Stomach (tissue), 9 donors: Measurements from ENCODE around the gene SIRT3. TPM values are rescaled to one million over a fixed set of nuclear protein-coding genes. Genes with fewer than 3 reads are reported as not detected.

Experiments
- DNase-seq, 2 donors: peaks; one replicate each; pipeline versions ENCODE4 v3.0.0 to v3.0.0-alpha.2; 2013 to 2019
- H3K27ac ChIP-seq, 5 donors: fragments of 200-600 bp in 4 of 5; sonication (generic) in 4 of 5; one replicate each; pipeline ENCODE4 v1.5.1; 2013 to 2019; ENCODE audit warnings: mild to moderate bottlenecking in 1 of 5, moderate library complexity in 1 of 5
- H3K27me3 ChIP-seq, 3 donors: fragments of 200-600 bp; sonication (generic); one replicate each; pipeline ENCODE4 v1.5.1; 2017 to 2019; ENCODE audit warnings: mixed run types in 1 of 3
- H3K36me3 ChIP-seq, 4 donors: fragments of 200-600 bp; sonication (generic); 1 replicate in 3 of 4; 2 replicates in 1 of 4; pipeline ENCODE4 v1.5.1; 2016 to 2019
- H3K4me1 ChIP-seq, 4 donors: fragments of 200-600 bp; sonication (generic); one replicate each; pipeline ENCODE4 v1.5.1; 2016 to 2019
- H3K4me3 ChIP-seq, 4 donors: fragments of 200-600 bp; sonication (generic) in 3 of 4; one replicate each; pipeline ENCODE4 v1.5.1; 2016 to 2019; ENCODE audit warnings: mild to moderate bottlenecking in 1 of 4
- H3K9me3 ChIP-seq, 4 donors: fragments of 200-600 bp; sonication (generic); one replicate each; pipeline ENCODE4 v1.5.1; 2016 to 2019
- EP300 ChIP-seq: sonication (generic); formaldehyde crosslinking; IDR thresholded peaks from one replicate; pipeline ENCODE4 v1.6.1; 2017; ENCODE audit warnings: antibody characterized with exemption
- POLR2A ChIP-seq, 4 donors: fragments of 450-650 bp; IDR thresholded peaks; one replicate each; pipeline ENCODE4 v1.6.1; 2016; ENCODE audit warnings: antibody characterized with exemption in 4 of 4, control low read depth in 2 of 4, mild to moderate bottlenecking in 1 of 4, moderate library complexity in 1 of 4
- POLR2AphosphoS5 ChIP-seq, 3 donors: sonication (generic); formaldehyde crosslinking; IDR thresholded peaks; one replicate each; pipeline ENCODE4 v1.6.1; 2016; ENCODE audit warnings: antibody characterized with exemption in 3 of 3
- WGBS, 5 donors: extraction: QIAGEN DNeasy Blood & Tissue Kit in 3 of 5; methylation state at CpG; one replicate each; pipeline versions ENCODE4 v1.1.5 to v1.1.7; 2013 to 2018; 5-methylcytosine and 5-hydroxymethylcytosine counted together
- intact Hi-C: fragments of 100-400 bp; cut with DNase I; formaldehyde crosslinking; loops from one replicate; pipeline ENCODE4 v1.15.1; 2023; ENCODE audit warnings: low total_unique reads
- polyA plus RNA-seq, 3 donors: library from polyadenylated mRNA; stranded (reverse); fragments of 200-250 nt; gene quantifications; one replicate each; pipeline ENCODE4 v1.2.3, GENCODE V29; 2013
- total RNA-seq, 5 donors: library from RNA; depleted of rRNA; stranded (reverse); fragments of >200 nt; gene quantifications; one replicate each; pipeline versions ENCODE4 v1.1.0 to v1.2.3, GENCODE V29; 2014 to 2016
- TF ChIP-seq, protein P1 (sequence below), 7 experiments: fragments of 450-650 bp in 4 of 7; fragments of 200-600 bp in 3 of 7; sonication (generic) in 3 of 7; IDR thresholded peaks; one replicate each; pipeline ENCODE4 v1.5.1; 2016 to 2019; ENCODE audit warnings: antibody characterized with exemption in 7 of 7, control low read depth in 2 of 7, mild to moderate bottlenecking in 1 of 7
- donor health status: healthy with polysubstance abuse.
- donor health status: Bipolar disorder and iron deficiency.
- donor health status: healthy.

SIRT3 gene
- total and polyA plus RNA-seq, 8 donors: 5.4 to 63.7 (median 12.3) TPM

DNA sequence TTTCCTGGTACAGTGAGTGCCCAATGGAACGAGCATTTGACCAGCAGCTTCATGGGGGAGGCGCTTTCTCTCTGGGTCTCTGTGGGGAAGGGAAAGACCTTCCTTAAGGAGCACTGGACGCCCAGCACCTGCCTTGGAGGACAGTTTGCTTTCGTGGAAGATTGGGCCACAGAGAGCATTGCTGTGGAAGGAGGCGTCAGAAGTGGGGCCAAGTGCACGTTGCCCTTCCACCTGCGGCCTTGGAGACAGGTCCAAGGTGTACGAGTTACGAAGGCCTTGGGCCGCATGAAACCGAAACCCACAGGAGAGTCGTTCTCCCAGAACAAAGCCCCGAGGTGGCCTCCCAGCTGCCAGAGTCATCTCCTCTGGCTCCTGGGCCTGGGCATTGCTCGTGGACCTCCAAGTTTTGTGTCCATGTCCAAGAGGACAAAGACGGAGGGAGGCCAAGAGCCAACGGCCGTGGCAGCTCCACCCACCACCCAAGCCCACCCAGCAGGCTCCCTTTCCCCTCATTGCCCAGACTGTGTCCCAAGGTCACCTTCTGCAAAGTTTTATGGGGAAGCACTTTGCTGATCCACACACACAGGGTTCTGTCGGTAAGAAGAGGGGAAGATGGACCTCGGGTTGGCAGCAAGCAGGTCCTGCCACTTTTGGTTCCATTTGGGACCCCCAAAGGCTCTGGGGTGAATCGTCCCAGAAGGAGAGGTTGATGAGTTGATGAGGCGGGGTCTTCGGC, 36.2 kb upstream of the SIRT3 start:
- H3K27me3 ChIP-seq: peaks cover 0 to 40% (median 0%) of the 10 kb centered on the region in 3 donors
- no peak overlapping the region for H3K27ac ChIP-seq
- no peaks in the 10 kb centered on the region for H3K36me3 ChIP-seq
- TF ChIP-seq EP300 (no peak), POLR2A (IDR thresholded peaks at IDR 0.05) (no peak), POLR2AphosphoS5 (IDR thresholded peaks at IDR 0.05) (no peak)
- TF ChIP-seq, protein P1, sequence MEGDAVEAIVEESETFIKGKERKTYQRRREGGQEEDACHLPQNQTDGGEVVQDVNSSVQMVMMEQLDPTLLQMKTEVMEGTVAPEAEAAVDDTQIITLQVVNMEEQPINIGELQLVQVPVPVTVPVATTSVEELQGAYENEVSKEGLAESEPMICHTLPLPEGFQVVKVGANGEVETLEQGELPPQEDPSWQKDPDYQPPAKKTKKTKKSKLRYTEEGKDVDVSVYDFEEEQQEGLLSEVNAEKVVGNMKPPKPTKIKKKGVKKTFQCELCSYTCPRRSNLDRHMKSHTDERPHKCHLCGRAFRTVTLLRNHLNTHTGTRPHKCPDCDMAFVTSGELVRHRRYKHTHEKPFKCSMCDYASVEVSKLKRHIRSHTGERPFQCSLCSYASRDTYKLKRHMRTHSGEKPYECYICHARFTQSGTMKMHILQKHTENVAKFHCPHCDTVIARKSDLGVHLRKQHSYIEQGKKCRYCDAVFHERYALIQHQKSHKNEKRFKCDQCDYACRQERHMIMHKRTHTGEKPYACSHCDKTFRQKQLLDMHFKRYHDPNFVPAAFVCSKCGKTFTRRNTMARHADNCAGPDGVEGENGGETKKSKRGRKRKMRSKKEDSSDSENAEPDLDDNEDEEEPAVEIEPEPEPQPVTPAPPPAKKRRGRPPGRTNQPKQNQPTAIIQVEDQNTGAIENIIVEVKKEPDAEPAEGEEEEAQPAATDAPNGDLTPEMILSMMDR (IDR thresholded peaks at IDR 0.05): no peak
- H3K9me3 ChIP-seq: no peaks in the 10 kb centered on the region
- H3K4me3 ChIP-seq: no peak overlapping the region
- intact Hi-C loops: no loop called here
- no peak for DNase-seq
- H3K4me1 ChIP-seq: peaks cover 0 to 23% (median 10%) of the 10 kb centered on the region in 4 donors
- WGBS, 5 donors: 87 to 91% (median 89%) methylated on average over 22 of the region's 22 CpGs

DNA sequence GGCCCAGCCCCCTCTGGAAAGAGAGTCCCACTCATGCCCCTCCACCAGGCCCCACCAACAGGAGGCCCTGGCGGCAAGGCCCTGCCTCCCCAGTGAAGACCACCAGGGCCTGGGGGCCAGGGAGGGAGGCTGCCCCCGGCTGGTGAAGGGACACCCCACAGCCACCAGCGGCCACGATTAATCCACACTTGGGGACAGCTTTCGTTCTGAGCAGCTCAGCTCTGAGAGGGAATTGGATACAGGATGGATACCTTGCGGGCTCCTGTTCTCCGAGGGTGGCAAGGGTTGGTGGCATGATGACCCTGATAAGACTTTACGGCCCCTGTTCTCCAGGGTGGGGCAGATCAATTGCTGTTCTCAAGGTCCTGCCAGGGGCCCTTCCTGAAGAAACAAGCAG, 35.2 kb upstream of the SIRT3 start:
- no peak overlapping the region for H3K4me3 ChIP-seq
- TF ChIP-seq, protein P1 (IDR thresholded peaks at IDR 0.05): no peak
- TF ChIP-seq POLR2AphosphoS5 (IDR thresholded peaks at IDR 0.05) (no peak), EP300 (no peak), POLR2A (IDR thresholded peaks at IDR 0.05) (no peak)
- 35 to 69% (median 64%) methylated on average over 4 to 8 of the region's 8 CpGs for WGBS, 5 donors
- intact Hi-C loops: no loop called here
- H3K27ac ChIP-seq: peak overlapping the region in 2 of 5 donors; percentile 89
- H3K4me1 ChIP-seq: peaks cover 0 to 23% (median 10%) of the 10 kb centered on the region in 4 donors
- no peaks in the 10 kb centered on the region for H3K36me3 ChIP-seq
- peaks cover 0 to 39% (median 0%) of the 10 kb centered on the region in 3 donors for H3K27me3 ChIP-seq
- no peaks in the 10 kb centered on the region for H3K9me3 ChIP-seq
- DNase-seq: no peak

DNA sequence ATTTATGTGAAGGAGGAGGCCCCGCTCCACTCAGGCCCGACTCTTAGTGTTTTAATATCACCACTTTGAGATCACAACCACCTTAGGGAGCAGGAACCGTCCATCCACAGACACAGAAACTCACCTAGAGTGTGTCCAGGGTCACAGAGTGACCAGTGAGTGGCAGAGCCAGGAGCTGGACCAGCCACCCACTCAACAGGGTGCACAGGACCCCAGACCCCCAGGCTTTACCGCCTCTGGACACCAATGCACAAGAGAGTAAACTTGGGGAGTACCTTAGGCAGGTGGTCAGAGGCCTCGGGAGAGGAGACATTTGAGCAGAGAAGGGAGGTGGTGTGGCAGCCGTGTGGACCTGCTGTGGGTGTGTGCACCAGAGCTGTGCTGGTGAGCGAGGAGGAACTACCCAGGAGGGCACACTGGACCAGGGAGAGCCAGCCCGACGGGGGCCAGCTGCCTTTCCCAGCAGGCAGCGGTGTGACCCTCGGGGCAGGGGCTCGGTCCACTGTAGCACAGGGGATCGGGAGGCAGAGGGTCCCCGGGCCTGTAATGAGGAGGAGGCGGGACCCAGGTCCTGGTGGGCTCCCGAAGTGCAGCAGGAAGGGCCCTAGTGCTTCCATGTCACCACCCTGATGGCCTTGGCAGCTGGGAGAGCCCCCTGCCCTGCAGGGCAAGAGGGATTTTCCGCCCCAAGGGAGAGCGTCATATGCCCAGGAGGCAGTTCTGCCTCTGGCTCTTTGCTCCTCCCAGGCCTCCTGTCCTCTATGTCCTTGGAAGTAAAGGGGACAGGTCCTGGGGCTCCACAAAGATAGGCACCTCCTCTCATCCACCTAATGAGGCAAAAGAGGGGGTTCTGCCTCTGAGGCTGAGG, 34.5 kb upstream of the SIRT3 start:
- H3K4me3 ChIP-seq: no peak overlapping the region
- peaks cover 0 to 23% (median 10%) of the 10 kb centered on the region in 4 donors for H3K4me1 ChIP-seq
- peaks cover 0 to 5% (median 0%) of the 10 kb centered on the region in 4 donors for H3K9me3 ChIP-seq
- H3K27ac ChIP-seq: peak overlapping the region in 4 of 5 donors; percentile 75 to 89 (median 83)
- TF ChIP-seq POLR2AphosphoS5 (IDR thresholded peaks at IDR 0.05) (no peak), EP300 (no peak), POLR2A (IDR thresholded peaks at IDR 0.05) (no peak)
- TF ChIP-seq, protein P1 (IDR thresholded peaks at IDR 0.05): no peak
- WGBS, 5 donors: 73 to 84% (median 83%) methylated on average over 15 to 18 of the region's 18 CpGs
- intact Hi-C loops: no loop called here
- no peak for DNase-seq
- peaks cover 0 to 39% (median 0%) of the 10 kb centered on the region in 3 donors for H3K27me3 ChIP-seq
- no peaks in the 10 kb centered on the region for H3K36me3 ChIP-seq

DNA sequence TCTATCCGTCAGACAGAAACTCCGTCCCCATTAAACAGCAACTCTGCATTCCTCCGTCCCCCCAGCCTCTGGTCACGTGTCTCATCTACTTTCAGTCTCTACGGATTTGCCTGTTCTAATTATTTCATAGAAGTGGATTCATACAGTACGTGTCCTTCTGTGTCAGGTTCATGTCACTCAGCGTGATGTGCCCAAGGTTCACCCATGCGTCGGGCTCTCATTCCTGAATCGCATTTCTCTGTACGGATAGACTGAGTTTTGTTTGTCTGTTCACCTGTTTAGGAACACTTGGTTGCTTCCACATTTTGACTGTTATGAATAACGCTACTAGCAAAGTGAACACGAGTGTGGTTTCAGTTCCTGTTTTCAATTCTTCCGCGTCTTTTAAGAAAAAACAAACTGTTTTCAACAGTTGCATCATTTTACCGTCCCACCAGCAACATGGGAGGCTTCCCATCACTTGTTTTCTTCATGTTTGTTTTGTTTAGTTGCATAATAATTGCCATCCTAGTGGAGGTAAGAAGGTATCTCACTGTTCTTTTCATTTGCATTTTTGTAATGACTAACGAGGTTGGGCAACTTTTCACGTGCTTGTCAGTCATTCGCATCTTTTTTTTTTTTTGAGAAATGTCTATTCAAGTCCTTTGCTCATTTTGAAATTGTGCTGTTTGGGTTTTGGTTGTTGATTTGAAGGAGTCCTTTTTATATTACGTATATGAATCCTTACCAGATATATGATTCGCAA, 33.2 kb upstream of the SIRT3 start:
- H3K27me3 ChIP-seq: peaks cover 0 to 39% (median 0%) of the 10 kb centered on the region in 3 donors
- intact Hi-C loops: no loop called here
- peak overlapping the region; percentile 61 to 89 (median 77) for H3K27ac ChIP-seq
- TF ChIP-seq POLR2A (IDR thresholded peaks at IDR 0.05) (no peak), POLR2AphosphoS5 (IDR thresholded peaks at IDR 0.05) (peak in 2 of 3 donors; percentile 13 to 58)
- H3K4me1 ChIP-seq: peaks cover 0 to 23% (median 10%) of the 10 kb centered on the region in 4 donors
- 43 to 57% (median 56%) methylated on average over 21 of the region's 21 CpGs for WGBS, 5 donors
- no peaks in the 10 kb centered on the region for H3K36me3 ChIP-seq
- peaks cover 0 to 10% (median 0%) of the 10 kb centered on the region in 4 donors for H3K9me3 ChIP-seq
- peak in 1 of 2 donors; percentile 62 for DNase-seq
- H3K4me3 ChIP-seq: peak overlapping the region in 2 of 4 donors; percentile 39 to 45
